RWPE2 (cell line): ENCODE measurements around the gene FNIP2.

Experiments used
- ATAC-seq: fragments of 200-7000 bp; cut with Tn5 transposase; 3 replicates; pipeline ENCODE4 v1.9.1; 2021; ENCODE audit warnings: low read depth
- DNase-seq: peaks from one replicate; pipeline ENCODE4 v3.0.0-alpha.2; 2020; ENCODE audit warnings: low spot score
- H3K27ac ChIP-seq: fragments of 450-650 bp; 2 replicates; pipeline ENCODE4 v1.5.1; 2017; ENCODE audit warnings: mild to moderate bottlenecking; ENCODE audit not compliant: poor library complexity, severe bottlenecking
- H3K27me3 ChIP-seq: fragments of 250-450 bp; sonication (Bioruptor Pico); 2 replicates; pipeline ENCODE4 v1.5.1; 2021; ENCODE audit warnings: mild to moderate bottlenecking, moderate library complexity; ENCODE audit not compliant: insufficient read depth, poor library complexity, severe bottlenecking
- H3K36me3 ChIP-seq: fragments of 250-450 bp; sonication (Bioruptor Pico); 2 replicates; pipeline ENCODE4 v1.5.1; 2020; ENCODE audit warnings: low read depth, mild to moderate bottlenecking, moderate library complexity
- H3K4me1 ChIP-seq: fragments of 250-450 bp; sonication (Bioruptor Pico); 2 replicates; pipeline ENCODE4 v1.5.1; 2021; ENCODE audit warnings: mild to moderate bottlenecking, moderate library complexity; ENCODE audit not compliant: insufficient read depth, poor library complexity, severe bottlenecking
- H3K4me3 ChIP-seq: fragments of 250-450 bp; sonication (Bioruptor Pico); 2 replicates; pipeline ENCODE4 v1.5.1; 2021; ENCODE audit warnings: mild to moderate bottlenecking, moderate library complexity; ENCODE audit not compliant: severe bottlenecking
- H3K9me3 ChIP-seq: fragments of 250-450 bp; sonication (Bioruptor Pico); 2 replicates; pipeline ENCODE4 v1.5.1; 2021; ENCODE audit warnings: mild to moderate bottlenecking, moderate library complexity; ENCODE audit not compliant: severe bottlenecking
- TF ChIP-seq, protein P1 (sequence below): fragments of 450-650 bp; IDR thresholded peaks from one replicate; pipeline ENCODE4 v1.5.1; 2017; ENCODE audit warnings: mild to moderate bottlenecking, moderate library complexity; ENCODE audit not compliant: poor library complexity, severe bottlenecking

FNIP2 gene

DNA sequence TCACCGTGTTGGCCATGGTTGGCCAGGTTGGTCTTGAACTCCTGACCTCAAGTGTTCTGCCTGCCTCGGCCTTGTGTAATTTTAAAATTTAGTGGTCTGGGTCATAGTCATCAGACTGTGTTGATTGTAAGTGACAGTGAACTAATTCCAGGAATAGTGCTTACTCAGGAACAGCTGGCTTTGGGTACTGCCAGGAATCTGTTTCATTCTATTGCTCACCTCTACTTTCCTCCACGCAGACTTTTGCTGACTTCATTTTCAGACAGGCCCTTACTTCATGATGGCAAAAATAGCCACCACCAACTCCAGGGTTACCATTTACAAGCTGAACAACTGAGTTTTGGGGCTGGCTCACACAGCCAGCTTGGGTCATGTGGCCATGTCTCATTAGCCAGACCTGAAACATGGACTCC is 54.6 kb downstream of the FNIP2 start:
- no peak for ATAC-seq
- Histone ChIP-seq H3K36me3 (no peaks in the 10 kb centered on the region), H3K4me3 (no peak overlapping the region), H3K4me1 (peaks cover 3% of the 10 kb centered on the region), H3K27me3 (no peaks in the 10 kb centered on the region), H3K27ac (no peak overlapping the region), H3K9me3 (no peaks in the 10 kb centered on the region)
- TF ChIP-seq, protein P1, sequence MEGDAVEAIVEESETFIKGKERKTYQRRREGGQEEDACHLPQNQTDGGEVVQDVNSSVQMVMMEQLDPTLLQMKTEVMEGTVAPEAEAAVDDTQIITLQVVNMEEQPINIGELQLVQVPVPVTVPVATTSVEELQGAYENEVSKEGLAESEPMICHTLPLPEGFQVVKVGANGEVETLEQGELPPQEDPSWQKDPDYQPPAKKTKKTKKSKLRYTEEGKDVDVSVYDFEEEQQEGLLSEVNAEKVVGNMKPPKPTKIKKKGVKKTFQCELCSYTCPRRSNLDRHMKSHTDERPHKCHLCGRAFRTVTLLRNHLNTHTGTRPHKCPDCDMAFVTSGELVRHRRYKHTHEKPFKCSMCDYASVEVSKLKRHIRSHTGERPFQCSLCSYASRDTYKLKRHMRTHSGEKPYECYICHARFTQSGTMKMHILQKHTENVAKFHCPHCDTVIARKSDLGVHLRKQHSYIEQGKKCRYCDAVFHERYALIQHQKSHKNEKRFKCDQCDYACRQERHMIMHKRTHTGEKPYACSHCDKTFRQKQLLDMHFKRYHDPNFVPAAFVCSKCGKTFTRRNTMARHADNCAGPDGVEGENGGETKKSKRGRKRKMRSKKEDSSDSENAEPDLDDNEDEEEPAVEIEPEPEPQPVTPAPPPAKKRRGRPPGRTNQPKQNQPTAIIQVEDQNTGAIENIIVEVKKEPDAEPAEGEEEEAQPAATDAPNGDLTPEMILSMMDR, result no peak
- DNase-seq, result no peak

DNA sequence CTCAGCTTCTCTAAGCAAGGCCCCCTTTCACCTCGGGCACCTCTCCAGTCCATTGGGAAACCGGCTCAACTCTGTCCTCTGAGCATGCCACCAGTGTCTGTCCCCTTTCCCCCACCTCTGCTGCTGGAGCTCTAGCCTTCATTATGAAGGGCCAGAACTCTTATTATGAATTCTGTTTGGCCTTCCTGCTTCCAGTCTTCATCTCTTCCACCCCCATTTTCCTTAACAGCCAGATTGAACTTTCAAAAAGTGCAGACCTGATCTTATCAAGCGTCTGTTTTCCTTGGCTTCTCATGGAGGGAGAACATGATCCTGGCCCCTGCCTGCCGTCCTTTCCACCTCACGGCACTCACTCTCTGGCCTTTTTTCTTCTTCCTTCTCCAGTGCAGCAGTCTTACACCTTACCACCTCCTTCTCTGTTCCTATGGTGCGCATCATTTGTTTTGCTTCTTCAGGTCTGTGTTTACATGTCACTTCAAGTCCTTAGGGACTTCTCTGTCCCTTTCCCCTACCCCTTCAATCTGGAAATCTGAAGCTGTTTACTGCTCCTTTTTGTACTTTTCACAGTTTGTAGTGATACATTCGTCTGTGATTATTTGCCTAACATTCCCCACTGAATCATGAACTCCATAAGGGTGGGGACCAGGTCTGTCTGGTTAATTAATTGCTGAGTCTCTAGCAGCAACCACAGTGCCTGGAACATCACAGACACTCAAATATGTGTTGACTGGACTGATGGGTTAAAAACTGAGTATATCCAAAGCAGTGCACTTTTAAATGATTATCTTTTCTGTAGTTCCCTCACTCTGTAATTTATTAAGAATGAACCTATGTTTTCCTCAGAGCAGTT is 55.8 kb downstream of the FNIP2 start:
- DNase-seq (no peak), ATAC-seq (peak; percentile 19; the same call in 1 of the 3 replicates)
- Histone ChIP-seq H3K27me3 (no peaks in the 10 kb centered on the region), H3K4me3 (no peak overlapping the region), H3K9me3 (no peaks in the 10 kb centered on the region), H3K36me3 (0 out of 2 replicates have a peak, but pooled peaks cover 2% of the 10 kb centered on the region), H3K27ac (no peak overlapping the region), H3K4me1 (peaks cover 3% of the 10 kb centered on the region)
- TF ChIP-seq, protein P1, result no peak

DNA sequence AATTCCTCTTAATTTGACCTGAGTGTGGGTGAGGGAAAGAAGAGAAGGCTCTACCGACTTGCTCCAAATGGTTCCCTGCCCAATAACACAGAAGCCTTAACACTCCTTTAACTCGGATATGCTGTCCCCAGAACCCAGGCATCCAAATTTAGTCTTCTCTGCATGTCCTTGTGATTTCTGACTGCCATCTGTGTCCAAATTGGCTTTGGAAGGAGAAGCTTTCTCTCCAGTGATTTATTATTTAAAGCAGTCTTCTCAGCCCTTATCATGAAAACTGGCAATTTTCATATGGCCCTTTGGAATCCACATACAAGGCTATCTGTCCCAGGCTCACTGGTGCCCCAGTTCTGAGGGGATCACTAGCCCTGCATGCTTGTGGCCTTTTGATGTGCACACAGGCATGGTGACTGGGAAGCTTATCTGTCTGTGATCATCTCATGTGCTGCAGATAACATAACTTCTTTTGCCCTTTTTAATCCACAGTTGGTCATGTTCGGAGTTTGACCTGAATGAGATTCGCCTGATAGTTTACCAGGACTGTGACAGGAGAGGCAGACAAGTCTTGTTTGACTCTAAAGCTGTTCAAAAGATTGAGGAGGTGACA is 56.7 kb downstream of the FNIP2 start:
- 0 out of 2 replicates have a peak, but pooled peaks cover 3% of the 10 kb centered on the region for H3K36me3 ChIP-seq
- DNase-seq, result no peak
- no peak for ATAC-seq

DNA sequence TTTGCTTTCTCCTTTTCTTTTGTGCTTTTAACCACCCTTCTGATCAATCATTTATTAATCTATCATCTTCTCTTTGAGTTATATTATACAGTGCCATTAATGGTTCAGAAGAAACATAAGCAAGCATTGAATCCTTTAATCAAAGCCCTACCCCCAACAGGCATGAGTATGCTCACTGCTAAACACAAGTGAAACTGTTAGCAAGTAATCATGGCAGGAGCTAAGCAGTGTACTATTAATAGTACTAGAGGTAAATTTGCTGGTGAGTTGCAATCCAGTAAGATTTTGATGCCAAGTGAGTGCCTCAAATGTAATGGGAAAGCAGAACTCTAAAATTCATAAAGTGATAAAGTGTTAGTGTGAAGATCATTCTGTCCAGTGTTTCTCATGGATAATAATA is 57.2 kb downstream of the FNIP2 start:
- Histone ChIP-seq H3K27me3 (no peaks in the 10 kb centered on the region), H3K36me3 (0 out of 2 replicates have a peak, but pooled peaks cover 3% of the 10 kb centered on the region), H3K4me3 (no peak overlapping the region), H3K4me1 (peaks cover 3% of the 10 kb centered on the region), H3K27ac (no peak overlapping the region), H3K9me3 (no peaks in the 10 kb centered on the region)
- TF ChIP-seq, protein P1, result no peak
- DNase-seq (no peak), ATAC-seq (no peak)

More for the DNA sequence above, 56.7 kb downstream of the FNIP2 start:
- Histone ChIP-seq H3K4me3 (no peak overlapping the region), H3K9me3 (no peaks in the 10 kb centered on the region), H3K27me3 (no peaks in the 10 kb centered on the region), H3K4me1 (peaks cover 3% of the 10 kb centered on the region), H3K27ac (no peak overlapping the region)
- TF ChIP-seq, protein P1, result no peak
